GM12878 (cell line): Measurements from ENCODE around the gene RABEP1. TPM values are rescaled to one million over a fixed set of nuclear protein-coding genes. Genes with fewer than 3 reads are reported as not detected.

Experiments used
- ATAC-seq: fragments of 200-7000 bp; cut with Tn5 transposase; 3 replicates; pipeline ENCODE4 v1.9.1; 2020; ENCODE audit warnings: mild to moderate bottlenecking, moderate library complexity
- BruUV-seq: library from RNA; stranded (reverse); fragments of 400-500 nt; replicated peaks from 2 replicates; lab custom pipeline; 2021; lab: Mats Ljungman, UMichigan
- CTCF ChIA-PET: fragments of 300-600 bp; sonication (Branson Sonifier 250); formaldehyde crosslinking; extraction: SDS; loops from one replicate; lab custom pipeline; 2021; ENCODE audit warnings: inconsistent platforms; lab: Yijun Ruan, JAX
- POLR2A ChIA-PET: fragments of 350-600 bp; formaldehyde crosslinking; extraction: SDS; loops from one replicate; lab custom pipeline; 2021; ENCODE audit warnings: inconsistent platforms; lab: Charles Lee
- RAD21 ChIA-PET: fragments of 300-600 bp; sonication (Branson Sonifier 250); formaldehyde crosslinking; loops from one replicate; lab custom pipeline; 2023; ENCODE audit warnings: antibody characterized with exemption; ENCODE audit not compliant: unreplicated experiment; lab: Charles Lee
- SMC1A ChIA-PET: fragments of 300-600 bp; sonication (Branson Sonifier 250); formaldehyde crosslinking; loops from one replicate; lab custom pipeline; 2023; ENCODE audit not compliant: unreplicated experiment, uncharacterized antibody; lab: Charles Lee
- DNase-seq: peaks from one replicate; pipeline ENCODE4 v3.0.0-alpha.2; 2011; ENCODE audit warnings: low read depth, low spot score
- FAIRE-seq: peaks from 3 replicates; lab custom pipeline; 2011; peaks lifted over from hg19 to GRCh38; lab: Jason Lieb, UNC
- H2AFZ ChIP-seq: 2 replicates; pipeline ENCODE4 v1.6.0; 2011; ENCODE audit warnings: low read depth, low read length, control low read depth; ENCODE audit not compliant: control insufficient read depth
- H3K27ac ChIP-seq: 2 replicates; pipeline ENCODE4 v1.5.1; 2011; ENCODE audit warnings: control low read depth; ENCODE audit not compliant: control insufficient read depth, insufficient read depth
- H3K27me3 ChIP-seq, 2 experiments: replicated peaks in 1 of 2; 2 replicates each; pipeline versions ENCODE4 v1.6.0 to v1.6.1; 2011; ENCODE audit warnings: low read length in 1 of 2; ENCODE audit not compliant: control insufficient read depth in 2 of 2, insufficient read depth in 2 of 2
- H3K36me3 ChIP-seq, 2 experiments: 2 replicates each; pipeline ENCODE4 v1.5.1; 2011; ENCODE audit warnings: low read length in 1 of 2; ENCODE audit not compliant: control insufficient read depth in 2 of 2, insufficient read depth in 2 of 2
- H3K4me1 ChIP-seq: 2 replicates; pipeline ENCODE4 v1.6.1; 2011; ENCODE audit warnings: mild to moderate bottlenecking, low read length, moderate library complexity, mixed read lengths; ENCODE audit not compliant: control insufficient read depth, insufficient read depth
- H3K4me2 ChIP-seq: 2 replicates; pipeline ENCODE4 v1.6.0; 2011; ENCODE audit warnings: control low read depth; ENCODE audit not compliant: control insufficient read depth, insufficient read depth
- H3K4me3 ChIP-seq: fragments of 200-600 bp; sonication (generic); 2 replicates; pipeline ENCODE4 v1.5.1; 2016
- H3K79me2 ChIP-seq: 2 replicates; pipeline ENCODE4 v1.6.0; 2011; ENCODE audit warnings: low read length; ENCODE audit not compliant: control insufficient read depth, insufficient read depth
- H3K9ac ChIP-seq: 2 replicates; pipeline ENCODE4 v1.8.0; 2011; ENCODE audit warnings: low read length, control low read depth, mixed read lengths; ENCODE audit not compliant: control insufficient read depth, insufficient read depth
- H3K9me3 ChIP-seq: replicated peaks from 3 replicates; pipeline ENCODE4 v1.5.1; 2011; ENCODE audit warnings: mild to moderate bottlenecking, low read length; ENCODE audit not compliant: control insufficient read depth, insufficient read depth
- H4K20me1 ChIP-seq: 2 replicates; pipeline ENCODE4 v1.6.0; 2011; ENCODE audit not compliant: control insufficient read depth, insufficient read depth
- ATF7 ChIP-seq: fragments of 450-650 bp; IDR thresholded peaks from 2 replicates; pipeline ENCODE4 v1.6.1; 2016; ENCODE audit warnings: low read depth, mild to moderate bottlenecking
- SMC3 ChIP-seq: IDR thresholded peaks from 2 replicates; pipeline ENCODE4 v1.6.1; 2011; ENCODE audit warnings: low read length, improper control_type of control experiment, borderline replicate concordance
- SP1 ChIP-seq: IDR thresholded peaks from one replicate; pipeline ENCODE4 v1.6.1; 2011; ENCODE audit warnings: low read depth, low read length
- TCF7 ChIP-seq: IDR thresholded peaks from 2 replicates; pipeline ENCODE4 v1.6.1; 2014; ENCODE audit warnings: antibody characterized with exemption, borderline replicate concordance
- WGBS: methylation state at CpG from one replicate; pipeline ENCODE4 v1.1.6; 2016; ENCODE audit warnings: low lambda C conversion rate; ENCODE audit not compliant: insufficient replicate concordance, insufficient coverage; ENCODE audit errors: missing lambda C conversion rate; 5-methylcytosine and 5-hydroxymethylcytosine counted together
- in situ Hi-C: fragments of 300-500 bp; cut with MboI; formaldehyde crosslinking; loops from 9 replicates; pipeline ENCODE4 v1.14.3; 2018; ENCODE audit warnings: mixed read lengths
- intact Hi-C: fragments of 100-400 bp; cut with micrococcal nuclease; formaldehyde crosslinking; loops from one replicate; pipeline ENCODE4 v1.14.2; 2022; ENCODE audit not compliant: unreplicated experiment
- polyA plus RNA-seq, 11 experiments: library from polyadenylated mRNA; depleted of rRNA in 4 of 11; unstranded in 6 of 11; stranded (reverse) in 5 of 11; fragments of >200 nt; fragmentation: Nextera tagmentation in 4 of 11; fragmentation: Illumina TruSeq in 1 of 11; extraction: Ambion mirVana in 4 of 11; extraction: Trizol in 1 of 11; gene quantifications; 1 replicate in 1 of 11; 2 replicates in 10 of 11; pipeline versions ENCODE4 v1.2.1 to v1.2.3, GENCODE V29; 2011 to 2016; ENCODE audit warnings: inconsistent platforms in 2 of 11, missing spikeins in 2 of 11, low read depth in 1 of 11
- total RNA-seq, 4 experiments: library from RNA; depleted of rRNA in 3 of 4; stranded (reverse); fragments of >200 nt in 3 of 4; fragmentation: Illumina TruSeq in 1 of 4; extraction: Trizol in 1 of 4; gene quantifications; 2 replicates each; pipeline versions ENCODE4 v1.2.1 to v1.2.3, GENCODE V29; 2013 to 2021
- TF ChIP-seq, protein P1 (sequence below): IDR thresholded peaks from 2 replicates; pipeline ENCODE4 v1.6.1; 2011; ENCODE audit warnings: low read depth, mild to moderate bottlenecking, low read length, moderate library complexity, borderline replicate concordance; ENCODE audit errors: extremely low read depth
- TF ChIP-seq, protein P2 (sequence below): IDR thresholded peaks from 2 replicates; pipeline ENCODE4 v1.6.1; 2012; ENCODE audit warnings: low read depth, low read length, improper control_type of control experiment

Gene RABEP1
- total and polyA plus RNA-seq, 10 of the 15 experiments (the other 5 are each of a cell fraction or from before 2014, with no cell fraction given): 13.4 to 71.4 (median 59.8) TPM

DNA sequence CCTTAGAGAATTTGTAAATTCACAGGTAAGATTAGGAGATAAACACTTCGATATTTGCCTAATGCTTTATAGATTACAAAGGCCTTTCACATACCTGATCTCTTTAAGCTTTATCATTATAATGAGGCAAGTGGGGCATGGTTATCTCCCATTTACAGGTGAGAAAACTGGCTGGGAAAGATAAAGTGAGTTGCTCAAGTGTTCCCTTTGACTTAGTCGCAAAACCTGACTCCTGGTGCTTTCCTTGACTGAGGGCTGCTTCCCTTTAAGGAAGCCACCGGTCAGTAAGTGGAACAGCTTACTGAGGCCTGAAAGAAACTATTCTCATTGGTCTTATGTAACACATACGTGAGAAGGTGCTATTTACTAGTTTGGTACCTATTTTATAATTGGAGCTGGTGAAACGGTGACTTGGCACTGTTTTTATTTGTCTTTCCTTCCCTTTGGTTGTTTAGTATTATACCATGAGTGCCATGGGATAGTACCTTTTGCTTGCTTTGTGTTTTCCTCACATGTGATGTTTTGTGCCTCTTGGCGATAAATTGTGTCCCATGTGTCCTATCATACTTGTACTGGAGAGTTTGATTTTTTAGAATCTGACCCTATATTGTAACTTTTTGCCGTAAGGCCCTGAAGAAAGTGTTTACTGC, 80.2 kb downstream of the RABEP1 start:
- H3K4me1 ChIP-seq: no peaks in the 10 kb centered on the region
- ATAC-seq (no peak), FAIRE-seq (no peak), DNase-seq (no peak)
- in situ Hi-C loops: no loop called here
- BruUV-seq: no TSS peak
- POLR2A ChIA-PET: interaction anchor here (0.6 kb wide), 1 partner anchor 16 kb away, joined by 3 read pairs; no protein-coding TSS in a partner anchor
- H3K9ac ChIP-seq: no peak overlapping the region
- RAD21 ChIA-PET: no interaction called here
- H3K36me3 ChIP-seq: peaks cover 5 to 30% of the 10 kb centered on the region in 2 experiments
- H3K9me3 ChIP-seq: no peaks in the 10 kb centered on the region
- no peak overlapping the region for H3K4me3 ChIP-seq
- H3K4me2 ChIP-seq: no peak overlapping the region
- H3K27me3 ChIP-seq: no peaks in the 10 kb centered on the region
- 84% methylated on average over 7 of the region's 7 CpGs for WGBS
- CTCF ChIA-PET: interaction anchor here (1.0 to 1.4 kb wide), 3 partner anchors 49 to 56 kb away, joined by 3 to 4 read pairs (median 3); no protein-coding TSS in a partner anchor
- TF ChIP-seq TCF7: no peak
- no peak for TF ChIP-seq ATF7
- TF ChIP-seq SMC3: no peak
- TF ChIP-seq, all 136 proteins: peak for 0
- Histone ChIP-seq H2AFZ (no peak overlapping the region), H3K27ac (no peak overlapping the region), H4K20me1 (no peaks in the 10 kb centered on the region), H3K79me2 (no peaks in the 10 kb centered on the region)
- SMC1A ChIA-PET: no interaction called here
- intact Hi-C loops: no loop called here

DNA sequence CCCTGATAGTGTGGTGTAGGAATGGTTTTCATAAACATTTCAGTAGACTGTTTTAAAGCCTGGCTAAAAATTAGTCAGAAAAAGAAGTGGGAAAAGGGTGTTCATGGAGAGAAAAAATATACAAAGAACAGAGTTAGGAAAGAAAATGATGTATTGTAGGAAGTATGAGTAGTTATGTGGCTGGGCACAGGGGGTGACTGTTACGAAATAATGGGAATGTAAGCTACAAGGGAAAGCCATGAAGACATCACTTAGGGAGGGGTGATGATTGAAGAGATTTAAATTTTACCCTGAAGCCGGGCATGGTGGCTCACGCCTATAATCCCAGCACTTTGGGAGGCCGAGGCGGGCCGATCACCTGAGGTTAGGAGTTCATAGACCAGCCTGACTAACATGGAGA, 82.1 kb downstream of the RABEP1 start:
- RAD21 ChIA-PET: no interaction called here
- H4K20me1 ChIP-seq: no peaks in the 10 kb centered on the region
- CTCF ChIA-PET: no interaction called here
- POLR2A ChIA-PET: interaction anchor here (0.6 kb wide), 1 partner anchor 9 kb away, joined by 4 read pairs; no protein-coding TSS in a partner anchor
- in situ Hi-C loops: no loop called here
- no peaks in the 10 kb centered on the region for H3K9me3 ChIP-seq
- BruUV-seq: no TSS peak
- FAIRE-seq (no peak), ATAC-seq (no peak), DNase-seq (no peak)
- H3K4me2 ChIP-seq: no peak overlapping the region
- no peak for TF ChIP-seq SP1
- TF ChIP-seq, protein P1, sequence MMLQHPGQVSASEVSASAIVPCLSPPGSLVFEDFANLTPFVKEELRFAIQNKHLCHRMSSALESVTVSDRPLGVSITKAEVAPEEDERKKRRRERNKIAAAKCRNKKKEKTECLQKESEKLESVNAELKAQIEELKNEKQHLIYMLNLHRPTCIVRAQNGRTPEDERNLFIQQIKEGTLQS: no peak
- TF ChIP-seq, protein P2, sequence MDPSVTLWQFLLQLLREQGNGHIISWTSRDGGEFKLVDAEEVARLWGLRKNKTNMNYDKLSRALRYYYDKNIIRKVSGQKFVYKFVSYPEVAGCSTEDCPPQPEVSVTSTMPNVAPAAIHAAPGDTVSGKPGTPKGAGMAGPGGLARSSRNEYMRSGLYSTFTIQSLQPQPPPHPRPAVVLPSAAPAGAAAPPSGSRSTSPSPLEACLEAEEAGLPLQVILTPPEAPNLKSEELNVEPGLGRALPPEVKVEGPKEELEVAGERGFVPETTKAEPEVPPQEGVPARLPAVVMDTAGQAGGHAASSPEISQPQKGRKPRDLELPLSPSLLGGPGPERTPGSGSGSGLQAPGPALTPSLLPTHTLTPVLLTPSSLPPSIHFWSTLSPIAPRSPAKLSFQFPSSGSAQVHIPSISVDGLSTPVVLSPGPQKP: no peak
- no peak overlapping the region for H3K27ac ChIP-seq
- H3K36me3 ChIP-seq: peaks cover 7 to 42% of the 10 kb centered on the region in 2 experiments
- SMC1A ChIA-PET: no interaction called here
- no peak overlapping the region for H3K9ac ChIP-seq
- H3K79me2 ChIP-seq: no peaks in the 10 kb centered on the region
- no peaks in the 10 kb centered on the region for H3K27me3 ChIP-seq
- 93% methylated on average over 6 of the region's 6 CpGs for WGBS
- no peak overlapping the region for H3K4me3 ChIP-seq
- intact Hi-C loops: no loop called here
- no peaks in the 10 kb centered on the region for H3K4me1 ChIP-seq
- H2AFZ ChIP-seq: no peak overlapping the region
